Measurements from ENCODE around the gene RPS6KA1. TPM values are rescaled to one million over a fixed set of nuclear protein-coding genes. Genes with fewer than 3 reads are reported as not detected.

RPS6KA1 gene
- total and polyA plus RNA-seq, 2 of the 13 experiments (the other 11 are each of a cell fraction or from before 2014, with no cell fraction given), result 19.6 to 24.2 TPM

- no TSS peak for BruUV-seq (replicated peaks)
- Histone ChIP-seq H3K79me2 (ENCODE audit: insufficient read depth, low read length) (no peaks in the 10 kb centered on the region), H3K4me2 (ENCODE audit: low read depth, low read length) (no peak overlapping the region), H3K4me1 (ENCODE audit: insufficient read depth, low read length) (peaks cover 26% of the 10 kb centered on the region), H3K27ac (ENCODE audit: extremely low read length, insufficient read depth, low read length) (no peak overlapping the region), H3K36me3 (replicated peaks in 1 of 2; ENCODE audit: control insufficient read depth in 1 of 2, insufficient read depth in 2 of 2, low read length in 2 of 2) (no peaks in the 10 kb centered on the region), H3K9me3 (ENCODE audit: low read length) (no peaks in the 10 kb centered on the region), H3K9ac (ENCODE audit: insufficient read depth, low read depth, low read length) (no peak overlapping the region), H2AFZ (ENCODE audit: low read length) (no peak overlapping the region), H4K20me1 (ENCODE audit: insufficient read depth, low read length) (no peaks in the 10 kb centered on the region), H3K4me3 (replicated peaks in 1 of 3; ENCODE audit: insufficient read depth in 1 of 3, low read depth in 2 of 3, low read length in 3 of 3) (no peak overlapping the region), H3K27me3 (ENCODE audit: control insufficient read depth in 1 of 2, insufficient read depth in 2 of 2, low read length in 2 of 2) (no peaks in the 10 kb centered on the region)
- WGBS (ENCODE audit: low lambda C conversion rate), result 84% methylated on average over 2 of the region's 2 CpGs
- in situ Hi-C loops (cut with HindIII; ENCODE audit: extremely low pct_ligation_motif_present, low pct_unique_long_range_greater_than_20kb), result no loop called here
- no peak for FAIRE-seq
- ChIA-PET POLR2A (interaction anchor here (0.6 kb wide), 1 partner anchor 8 kb away, joined by 3 read pairs; no protein-coding TSS in a partner anchor), CTCF (ENCODE audit: low intra/inter-chr PET ratio, low total read pairs) (no interaction called here)
- intact Hi-C loops (cut with micrococcal nuclease; ENCODE audit: unreplicated experiment), result no loop called here
- TF ChIP-seq POLR2A (IDR thresholded peaks at IDR 0.05; ENCODE audit: insufficient read depth in 1 of 2, low read depth in 2 of 2, low read length in 2 of 2), result 0 out of 4 replicates have a peak, but pooled peaks of 1 of the 2 experiments have one; percentile 4
- TF ChIP-seq CAMTA2 (CRISPR knock-in tag; IDR thresholded peaks at IDR 0.05; ENCODE audit: borderline replicate concordance), result no peak
- no peak for ATAC-seq
- DNase-seq (ENCODE audit: low spot score), result no peak
These were observed 45.6 kb upstream of the RPS6KA1 start for GRCh38 chr1:26483980-26484379.

GRCh38 chr1:26490155-26490554 lies 39.4 kb upstream of the RPS6KA1 start:
- in situ Hi-C loops (cut with HindIII; ENCODE audit: extremely low pct_ligation_motif_present, low pct_unique_long_range_greater_than_20kb), result no loop called here
- intact Hi-C loops (cut with micrococcal nuclease; ENCODE audit: unreplicated experiment), result no loop called here
- Histone ChIP-seq H3K36me3 (replicated peaks in 1 of 2; ENCODE audit: control insufficient read depth in 1 of 2, insufficient read depth in 2 of 2, low read length in 2 of 2) (no peaks in the 10 kb centered on the region), H4K20me1 (ENCODE audit: insufficient read depth, low read length) (no peaks in the 10 kb centered on the region), H3K4me1 (ENCODE audit: insufficient read depth, low read length) (peaks cover 22% of the 10 kb centered on the region; the same call in 1 of the 2 replicates), H3K4me2 (ENCODE audit: low read depth, low read length) (no peak overlapping the region), H3K9me3 (ENCODE audit: low read length) (no peaks in the 10 kb centered on the region), H3K4me3 (replicated peaks in 1 of 3; ENCODE audit: insufficient read depth in 1 of 3, low read depth in 2 of 3, low read length in 3 of 3) (no peak overlapping the region), H2AFZ (ENCODE audit: low read length) (no peak overlapping the region), H3K27ac (ENCODE audit: extremely low read length, insufficient read depth, low read length) (no peak overlapping the region), H3K27me3 (ENCODE audit: control insufficient read depth in 1 of 2, insufficient read depth in 2 of 2, low read length in 2 of 2) (no peaks in the 10 kb centered on the region; a peak in 2 of 5 replicates), H3K79me2 (ENCODE audit: insufficient read depth, low read length) (no peaks in the 10 kb centered on the region), H3K9ac (ENCODE audit: insufficient read depth, low read depth, low read length) (no peak overlapping the region)
- DNase-seq (ENCODE audit: low spot score) (no peak), FAIRE-seq (no peak), ATAC-seq (no peak)
- CTCF ChIA-PET (ENCODE audit: low intra/inter-chr PET ratio, low total read pairs), result no interaction called here
- no peak for TF ChIP-seq MEF2D (CRISPR knock-in tag; IDR thresholded peaks at IDR 0.05)
- no peak for TF ChIP-seq ZBTB2 (CRISPR knock-in tag; IDR thresholded peaks at IDR 0.05; ENCODE audit: low read depth)
- no peak for TF ChIP-seq SOX5 (CRISPR knock-in tag; IDR thresholded peaks at IDR 0.05; ENCODE audit: borderline replicate concordance)
- TF ChIP-seq JUNB (CRISPR knock-in tag; IDR thresholded peaks at IDR 0.05; ENCODE audit: borderline replicate concordance), result no peak
- TF ChIP-seq NFKBIZ (CRISPR knock-in tag; IDR thresholded peaks at IDR 0.05), result no peak
- 0 out of 2 replicates have a peak, but pooled peaks have one; percentile 38 for TF ChIP-seq ZNF12 (CRISPR knock-in tag; IDR thresholded peaks at IDR 0.05)
- no peak for TF ChIP-seq ZSCAN20 (CRISPR knock-in tag; IDR thresholded peaks at IDR 0.05; ENCODE audit: borderline replicate concordance)
- TF ChIP-seq ZNF777 (CRISPR knock-in tag; IDR thresholded peaks at IDR 0.05), result no peak
- no peak for TF ChIP-seq ZFP90 (CRISPR knock-in tag; IDR thresholded peaks at IDR 0.05; ENCODE audit: borderline replicate concordance)
- no TSS peak for BruUV-seq (replicated peaks)
- POLR2A ChIA-PET, result interaction anchor here (1.4 kb wide), 1 partner anchor 10 kb away, joined by 7 read pairs; no protein-coding TSS in a partner anchor
- 31% methylated on average over 3 of the region's 4 CpGs for WGBS (ENCODE audit: low lambda C conversion rate)
